ENCODE data around the gene RAP2A.

GRCh38 chr13:97401421-97401820 is 32.5 kb upstream of the RAP2A start:
- TF ChIP-seq, protein P1, sequence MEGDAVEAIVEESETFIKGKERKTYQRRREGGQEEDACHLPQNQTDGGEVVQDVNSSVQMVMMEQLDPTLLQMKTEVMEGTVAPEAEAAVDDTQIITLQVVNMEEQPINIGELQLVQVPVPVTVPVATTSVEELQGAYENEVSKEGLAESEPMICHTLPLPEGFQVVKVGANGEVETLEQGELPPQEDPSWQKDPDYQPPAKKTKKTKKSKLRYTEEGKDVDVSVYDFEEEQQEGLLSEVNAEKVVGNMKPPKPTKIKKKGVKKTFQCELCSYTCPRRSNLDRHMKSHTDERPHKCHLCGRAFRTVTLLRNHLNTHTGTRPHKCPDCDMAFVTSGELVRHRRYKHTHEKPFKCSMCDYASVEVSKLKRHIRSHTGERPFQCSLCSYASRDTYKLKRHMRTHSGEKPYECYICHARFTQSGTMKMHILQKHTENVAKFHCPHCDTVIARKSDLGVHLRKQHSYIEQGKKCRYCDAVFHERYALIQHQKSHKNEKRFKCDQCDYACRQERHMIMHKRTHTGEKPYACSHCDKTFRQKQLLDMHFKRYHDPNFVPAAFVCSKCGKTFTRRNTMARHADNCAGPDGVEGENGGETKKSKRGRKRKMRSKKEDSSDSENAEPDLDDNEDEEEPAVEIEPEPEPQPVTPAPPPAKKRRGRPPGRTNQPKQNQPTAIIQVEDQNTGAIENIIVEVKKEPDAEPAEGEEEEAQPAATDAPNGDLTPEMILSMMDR (IDR thresholded peaks at IDR 0.05; ENCODE audit: low read depth, low read length, missing input control) = no peak
- TF ChIP-seq MAX (IDR thresholded peaks at IDR 0.05) (no peak), RXRA (IDR thresholded peaks at IDR 0.05) (no peak), RAD21 (IDR thresholded peaks at IDR 0.05) (no peak), YY1 (IDR thresholded peaks at IDR 0.05) (no peak)

All from liver (tissue), 3 donors.